SH-SY5Y (cell line): ENCODE data around the gene SLC9A9.

Source experiments
- GATA2 ChIP-seq: IDR thresholded peaks from 2 replicates; pipeline ENCODE4 v1.6.1; 2011; ENCODE audit warnings: mild to moderate bottlenecking, low read depth, low read length
- GATA3 ChIP-seq: IDR thresholded peaks from 2 replicates; pipeline ENCODE4 v1.6.1; 2011; ENCODE audit warnings: low read depth, mild to moderate bottlenecking, low read length, moderate library complexity

The SLC9A9 gene

GRCh38 chr3:143221446-143221845, 626.8 kb downstream of the SLC9A9 start:
- no peak for TF ChIP-seq GATA2
- TF ChIP-seq GATA3 = no peak

- TF ChIP-seq GATA2 (no peak), GATA3 (no peak)
These were observed 627.5 kb downstream of the SLC9A9 start for GRCh38 chr3:143220741-143221140.

GRCh38 chr3:143218166-143218835, 630.0 kb downstream of the SLC9A9 start:
- no peak for TF ChIP-seq GATA3

GRCh38 chr3:143217283-143217682, 631.0 kb downstream of the SLC9A9 start:
- no peak for TF ChIP-seq GATA3
- no peak for TF ChIP-seq GATA2

GRCh38 chr3:143216709-143217182, 631.5 kb downstream of the SLC9A9 start:
- no peak for TF ChIP-seq GATA2
